ENCODE data around the gene PDZK1.

DNA sequence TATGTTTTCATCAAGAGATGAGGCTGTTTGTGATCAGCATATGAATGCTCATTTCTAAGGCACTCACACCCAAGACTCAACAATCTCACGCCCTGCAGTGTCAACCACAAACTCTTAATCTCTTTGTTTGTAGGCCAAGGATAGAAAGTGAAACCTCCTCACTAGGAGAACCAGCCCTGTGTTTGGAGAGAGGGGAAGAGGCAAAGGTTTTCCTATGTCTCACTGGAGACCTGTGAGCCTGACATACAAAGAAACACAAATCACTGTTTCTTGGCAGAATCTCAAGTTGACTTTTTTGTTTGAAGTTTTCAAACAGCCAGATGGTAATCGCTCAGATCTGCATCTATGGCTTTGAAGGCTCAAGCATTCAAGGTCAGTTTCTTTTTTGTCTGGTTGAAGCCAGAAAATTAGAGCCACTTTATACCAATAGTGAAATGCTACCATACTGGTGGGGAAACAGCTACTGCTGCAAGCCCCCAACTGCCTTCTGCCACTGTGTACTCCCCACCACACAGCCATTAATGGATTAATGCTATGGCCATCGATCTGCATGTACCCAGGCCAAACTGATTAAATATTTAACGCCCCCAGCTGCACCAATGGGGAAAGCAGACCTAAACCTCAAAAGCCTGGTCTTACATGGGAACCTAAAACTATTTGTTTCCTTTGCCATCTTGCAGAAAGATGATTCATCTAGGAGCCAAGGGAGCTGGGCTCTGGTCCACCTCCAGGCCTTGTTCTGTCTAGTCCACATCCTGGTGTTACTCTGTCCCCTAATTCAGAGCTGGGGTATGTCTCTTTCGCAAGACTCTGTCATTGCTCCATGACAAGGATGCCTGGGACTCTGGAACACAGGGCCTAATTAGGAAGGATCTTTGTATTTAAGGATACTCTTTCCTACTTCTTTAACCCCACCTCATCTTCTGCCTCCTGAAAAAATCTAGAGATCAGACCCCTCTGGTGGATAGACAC is 16.3 kb downstream of the PDZK1 start:
- TF ChIP-seq, protein P1, sequence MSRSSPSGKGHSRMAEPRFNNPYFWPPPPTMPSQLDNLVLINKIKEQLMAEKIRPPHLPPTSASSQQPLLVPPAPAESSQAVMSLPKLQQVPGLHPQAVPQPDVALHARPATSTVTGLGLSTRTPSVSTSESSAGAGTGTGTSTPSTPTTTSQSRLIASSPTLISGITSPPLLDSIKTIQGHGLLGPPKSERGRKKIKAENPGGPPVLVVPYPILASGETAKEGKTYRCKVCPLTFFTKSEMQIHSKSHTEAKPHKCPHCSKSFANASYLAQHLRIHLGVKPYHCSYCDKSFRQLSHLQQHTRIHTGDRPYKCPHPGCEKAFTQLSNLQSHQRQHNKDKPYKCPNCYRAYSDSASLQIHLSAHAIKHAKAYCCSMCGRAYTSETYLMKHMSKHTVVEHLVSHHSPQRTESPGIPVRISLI (tag by site-specific recombination; IDR thresholded peaks at IDR 0.05) = no peak
- no peak for TF ChIP-seq ZFHX2 (tag by site-specific recombination; conservative IDR thresholded peaks at IDR 0.05)
- no peak for TF ChIP-seq REPIN1 (tag by site-specific recombination; IDR thresholded peaks at IDR 0.05; ENCODE audit: low read depth)
- TF ChIP-seq, protein P2, sequence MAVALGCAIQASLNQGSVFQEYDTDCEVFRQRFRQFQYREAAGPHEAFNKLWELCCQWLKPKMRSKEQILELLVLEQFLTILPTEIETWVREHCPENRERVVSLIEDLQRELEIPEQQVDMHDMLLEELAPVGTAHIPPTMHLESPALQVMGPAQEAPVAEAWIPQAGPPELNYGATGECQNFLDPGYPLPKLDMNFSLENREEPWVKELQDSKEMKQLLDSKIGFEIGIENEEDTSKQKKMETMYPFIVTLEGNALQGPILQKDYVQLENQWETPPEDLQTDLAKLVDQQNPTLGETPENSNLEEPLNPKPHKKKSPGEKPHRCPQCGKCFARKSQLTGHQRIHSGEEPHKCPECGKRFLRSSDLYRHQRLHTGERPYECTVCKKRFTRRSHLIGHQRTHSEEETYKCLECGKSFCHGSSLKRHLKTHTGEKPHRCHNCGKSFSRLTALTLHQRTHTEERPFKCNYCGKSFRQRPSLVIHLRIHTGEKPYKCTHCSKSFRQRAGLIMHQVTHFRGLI (tag by site-specific recombination; IDR thresholded peaks at IDR 0.05) = no peak
- TF ChIP-seq ZNF16 (tag by site-specific recombination; IDR thresholded peaks at IDR 0.05; ENCODE audit: low read depth) = no peak
- TF ChIP-seq, protein P3, sequence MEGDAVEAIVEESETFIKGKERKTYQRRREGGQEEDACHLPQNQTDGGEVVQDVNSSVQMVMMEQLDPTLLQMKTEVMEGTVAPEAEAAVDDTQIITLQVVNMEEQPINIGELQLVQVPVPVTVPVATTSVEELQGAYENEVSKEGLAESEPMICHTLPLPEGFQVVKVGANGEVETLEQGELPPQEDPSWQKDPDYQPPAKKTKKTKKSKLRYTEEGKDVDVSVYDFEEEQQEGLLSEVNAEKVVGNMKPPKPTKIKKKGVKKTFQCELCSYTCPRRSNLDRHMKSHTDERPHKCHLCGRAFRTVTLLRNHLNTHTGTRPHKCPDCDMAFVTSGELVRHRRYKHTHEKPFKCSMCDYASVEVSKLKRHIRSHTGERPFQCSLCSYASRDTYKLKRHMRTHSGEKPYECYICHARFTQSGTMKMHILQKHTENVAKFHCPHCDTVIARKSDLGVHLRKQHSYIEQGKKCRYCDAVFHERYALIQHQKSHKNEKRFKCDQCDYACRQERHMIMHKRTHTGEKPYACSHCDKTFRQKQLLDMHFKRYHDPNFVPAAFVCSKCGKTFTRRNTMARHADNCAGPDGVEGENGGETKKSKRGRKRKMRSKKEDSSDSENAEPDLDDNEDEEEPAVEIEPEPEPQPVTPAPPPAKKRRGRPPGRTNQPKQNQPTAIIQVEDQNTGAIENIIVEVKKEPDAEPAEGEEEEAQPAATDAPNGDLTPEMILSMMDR (tag by site-specific recombination; IDR thresholded peaks at IDR 0.05) = no peak
- no peak for TF ChIP-seq ZNF175 (tag by site-specific recombination; IDR thresholded peaks at IDR 0.05)
- no peak for TF ChIP-seq ZNF184 (tag by site-specific recombination; IDR thresholded peaks at IDR 0.05)
- no peak for TF ChIP-seq SP2 (tag by site-specific recombination; IDR thresholded peaks at IDR 0.05)
- TF ChIP-seq, protein P4, sequence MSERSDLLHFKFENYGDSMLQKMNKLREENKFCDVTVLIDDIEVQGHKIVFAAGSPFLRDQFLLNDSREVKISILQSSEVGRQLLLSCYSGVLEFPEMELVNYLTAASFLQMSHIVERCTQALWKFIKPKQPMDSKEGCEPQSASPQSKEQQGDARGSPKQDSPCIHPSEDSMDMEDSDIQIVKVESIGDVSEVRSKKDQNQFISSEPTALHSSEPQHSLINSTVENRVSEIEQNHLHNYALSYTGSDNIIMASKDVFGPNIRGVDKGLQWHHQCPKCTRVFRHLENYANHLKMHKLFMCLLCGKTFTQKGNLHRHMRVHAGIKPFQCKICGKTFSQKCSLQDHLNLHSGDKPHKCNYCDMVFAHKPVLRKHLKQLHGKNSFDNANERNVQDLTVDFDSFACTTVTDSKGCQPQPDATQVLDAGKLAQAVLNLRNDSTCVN (tag by site-specific recombination; optimal IDR thresholded peaks at IDR 0.05) = no peak
- TF ChIP-seq, protein P5, sequence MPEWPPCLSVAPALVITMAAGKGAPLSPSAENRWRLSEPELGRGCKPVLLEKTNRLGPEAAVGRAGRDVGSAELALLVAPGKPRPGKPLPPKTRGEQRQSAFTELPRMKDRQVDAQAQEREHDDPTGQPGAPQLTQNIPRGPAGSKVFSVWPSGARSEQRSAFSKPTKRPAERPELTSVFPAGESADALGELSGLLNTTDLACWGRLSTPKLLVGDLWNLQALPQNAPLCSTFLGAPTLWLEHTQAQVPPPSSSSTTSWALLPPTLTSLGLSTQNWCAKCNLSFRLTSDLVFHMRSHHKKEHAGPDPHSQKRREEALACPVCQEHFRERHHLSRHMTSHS (tag by site-specific recombination; IDR thresholded peaks at IDR 0.05) = no peak
